CD4-positive, alpha-beta T cell treated with Interleukin-6 at 100 ng/mL for 8 hours (primary cell): ENCODE measurements around the gene EPN2.
"Not testable (repeated sequence)": the region's sequence is repeated elsewhere in the genome, so short reads cannot be mapped to it uniquely, and the experiment has no call there.

Experiments
- DNase-seq: peaks from one replicate; pipeline ENCODE4 v3.0.0-alpha.2; 2020; ENCODE audit warnings: mixed read lengths, low spot score

The EPN2 gene

GRCh38 chr17:19268611-19269010, 31.4 kb downstream of the EPN2 start:
- DNase-seq: no peak

- DNase-seq: no peak
These were observed 31.9 kb downstream of the EPN2 start for GRCh38 chr17:19269106-19269505.

GRCh38 chr17:19269641-19270040, 32.5 kb downstream of the EPN2 start:
- no peak for DNase-seq

- no peak for DNase-seq
These were observed 33.2 kb downstream of the EPN2 start for GRCh38 chr17:19270347-19270703.

- no peak for DNase-seq
These were observed 33.8 kb downstream of the EPN2 start for GRCh38 chr17:19270704-19271611.

GRCh38 chr17:19271780-19272357, 34.7 kb downstream of the EPN2 start:
- no peak for DNase-seq

GRCh38 chr17:19273731-19274130, 36.6 kb downstream of the EPN2 start:
- DNase-seq: no peak

GRCh38 chr17:19274893-19275292, 37.7 kb downstream of the EPN2 start:
- DNase-seq: no peak

GRCh38 chr17:19275457-19276127, 38.4 kb downstream of the EPN2 start:
- no peak for DNase-seq

- DNase-seq: not testable (repeated sequence)
These were observed 41.1 kb downstream of the EPN2 start for GRCh38 chr17:19278284-19278683.

- DNase-seq: no peak
These were observed 41.6 kb downstream of the EPN2 start for GRCh38 chr17:19278729-19279128.

- no peak for DNase-seq
These were observed 44.0 kb downstream of the EPN2 start for GRCh38 chr17:19281161-19281560.

GRCh38 chr17:19284005-19284959, 47.1 kb downstream of the EPN2 start:
- no peak for DNase-seq

GRCh38 chr17:19285213-19285900, 48.2 kb downstream of the EPN2 start:
- DNase-seq: no peak

GRCh38 chr17:19286751-19287341, 49.7 kb downstream of the EPN2 start:
- DNase-seq: no peak

- DNase-seq: no peak
These were observed 50.5 kb downstream of the EPN2 start for GRCh38 chr17:19287651-19288050.

- no peak for DNase-seq
These were observed 51.3 kb downstream of the EPN2 start for GRCh38 chr17:19288453-19288852.

GRCh38 chr17:19290066-19290705, 53.0 kb downstream of the EPN2 start:
- no peak for DNase-seq

- DNase-seq: no peak
These were observed 54.6 kb downstream of the EPN2 start for GRCh38 chr17:19291646-19292376.

GRCh38 chr17:19292377-19292711, 55.2 kb downstream of the EPN2 start:
- no peak for DNase-seq
